ENCODE data around the gene PTCD3. TPM values are rescaled to one million over a fixed set of nuclear protein-coding genes. Genes with fewer than 3 reads are reported as not detected.

Gene PTCD3
- polyA plus RNA-seq, 1 donor (not counting 4 experiments of a cell fraction or from before 2014, with no cell fraction given): 93.1 TPM

GRCh38 chr2:86160156-86160952, 54.3 kb downstream of the PTCD3 start:
- H3K4me1 ChIP-seq (ENCODE audit: control insufficient read depth, extremely low read depth, insufficient read depth, low read length): no peaks in the 10 kb centered on the region
- no peak overlapping the region for H3K27ac ChIP-seq (ENCODE audit: control insufficient read depth, insufficient read depth, low read length)
- no peaks in the 10 kb centered on the region for H3K9me1 ChIP-seq (ENCODE audit: control insufficient read depth, extremely low read depth, insufficient read depth, low read length)
- H3K4me3 ChIP-seq (ENCODE audit: control insufficient read depth in 2 of 3, extremely low read depth in 1 of 3, insufficient read depth in 2 of 3, low read depth in 1 of 3, low read length in 3 of 3): no peak overlapping the region
- H3K27me3 ChIP-seq (ENCODE audit: control insufficient read depth, extremely low read depth, insufficient read depth, low read length): no peaks in the 10 kb centered on the region
- no peaks in the 10 kb centered on the region for H3K9me3 ChIP-seq (ENCODE audit: control insufficient read depth, low read depth, low read length)
- DNase-seq (ENCODE audit: low read depth, low spot score) (no peak), FAIRE-seq (no peak)
- dilution Hi-C loops (cut with MboI; ENCODE audit: extremely low pct_ligation_motif_present, low sequenced_read_pairs): no loop called here
- no peak overlapping the region for H3K9ac ChIP-seq (ENCODE audit: control insufficient read depth, extremely low read depth, insufficient read depth, low read length)
- no peaks in the 10 kb centered on the region for H4K20me1 ChIP-seq (ENCODE audit: control insufficient read depth, extremely low read depth, insufficient read depth, low read length)
- H3K79me2 ChIP-seq (ENCODE audit: control insufficient read depth, insufficient read depth, low read length): no peaks in the 10 kb centered on the region
- TF ChIP-seq CTCF (optimal IDR thresholded peaks at IDR 0.05 in 1 of 3, IDR thresholded peaks at IDR 0.05 in 1 of 3, conservative IDR thresholded peaks at IDR 0.05 in 1 of 3; ENCODE audit: extremely low read depth in 1 of 3, insufficient read depth in 2 of 3, low read length in 3 of 3): no peak
- no peak for TF ChIP-seq EZH2 (IDR thresholded peaks at IDR 0.05; ENCODE audit: low read length)
- H2AFZ ChIP-seq (ENCODE audit: control insufficient read depth, low read length): no peak overlapping the region
- H3K36me3 ChIP-seq (ENCODE audit: control insufficient read depth in 2 of 2, extremely low read depth in 1 of 2, insufficient read depth in 2 of 2, low read length in 2 of 2): peaks cover 0 to 17% of the 10 kb centered on the region in 2 experiments
- no peak overlapping the region for H3K4me2 ChIP-seq (ENCODE audit: control insufficient read depth, extremely low read depth, insufficient read depth, low read depth, low read length)

- Histone ChIP-seq H3K9me1 (ENCODE audit: control insufficient read depth, extremely low read depth, insufficient read depth, low read length) (no peaks in the 10 kb centered on the region), H2AFZ (ENCODE audit: control insufficient read depth, low read length) (no peak overlapping the region), H3K27me3 (ENCODE audit: control insufficient read depth, extremely low read depth, insufficient read depth, low read length) (no peaks in the 10 kb centered on the region), H3K4me1 (ENCODE audit: control insufficient read depth, extremely low read depth, insufficient read depth, low read length) (no peaks in the 10 kb centered on the region), H3K79me2 (ENCODE audit: control insufficient read depth, insufficient read depth, low read length) (peaks cover 2% of the 10 kb centered on the region), H4K20me1 (ENCODE audit: control insufficient read depth, extremely low read depth, insufficient read depth, low read length) (no peaks in the 10 kb centered on the region), H3K9ac (ENCODE audit: control insufficient read depth, extremely low read depth, insufficient read depth, low read length) (no peak overlapping the region), H3K27ac (ENCODE audit: control insufficient read depth, insufficient read depth, low read length) (no peak overlapping the region), H3K9me3 (ENCODE audit: control insufficient read depth, low read depth, low read length) (no peaks in the 10 kb centered on the region), H3K36me3 (ENCODE audit: control insufficient read depth in 2 of 2, extremely low read depth in 1 of 2, insufficient read depth in 2 of 2, low read length in 2 of 2) (peaks cover 10 to 11% of the 10 kb centered on the region in 2 experiments), H3K4me2 (ENCODE audit: control insufficient read depth, extremely low read depth, insufficient read depth, low read depth, low read length) (no peak overlapping the region), H3K4me3 (ENCODE audit: control insufficient read depth in 2 of 3, extremely low read depth in 1 of 3, insufficient read depth in 2 of 3, low read depth in 1 of 3, low read length in 3 of 3) (no peak overlapping the region)
- dilution Hi-C loops (cut with MboI; ENCODE audit: extremely low pct_ligation_motif_present, low sequenced_read_pairs): no loop called here
- no peak for DNase-seq (ENCODE audit: low read depth, low spot score)
- FAIRE-seq: no peak
- TF ChIP-seq EZH2 (IDR thresholded peaks at IDR 0.05; ENCODE audit: low read length) (no peak), CTCF (optimal IDR thresholded peaks at IDR 0.05 in 1 of 3, IDR thresholded peaks at IDR 0.05 in 1 of 3, conservative IDR thresholded peaks at IDR 0.05 in 1 of 3; ENCODE audit: extremely low read depth in 1 of 3, insufficient read depth in 2 of 3, low read length in 3 of 3) (no peak)
Observed at GRCh38 chr2:86170449-86170848, 64.4 kb downstream of the PTCD3 start.

Measured in keratinocyte (primary cell).